HT-29 (cell line): ENCODE results near the gene SYDE1. TPM values are rescaled to one million over a fixed set of nuclear protein-coding genes. Genes with fewer than 3 reads are reported as not detected.

ENCODE experiments used
- DNase-seq: peaks from one replicate; pipeline ENCODE4 v3.0.0-alpha.2; 2015; ENCODE audit warnings: low spot score
- total RNA-seq: library from RNA; depleted of rRNA; stranded (reverse); fragments of >200 nt; shearing (Covaris generic); gene quantifications from 2 replicates; pipeline ENCODE4 v1.2.3, GENCODE V29; 2014

The SYDE1 gene
- total RNA-seq, 1 experiment from 2014 or later: not detected

GRCh38 chr19:15125232-15126067, 18.2 kb downstream of the SYDE1 start:
- peak; percentile 91 for DNase-seq

DNA sequence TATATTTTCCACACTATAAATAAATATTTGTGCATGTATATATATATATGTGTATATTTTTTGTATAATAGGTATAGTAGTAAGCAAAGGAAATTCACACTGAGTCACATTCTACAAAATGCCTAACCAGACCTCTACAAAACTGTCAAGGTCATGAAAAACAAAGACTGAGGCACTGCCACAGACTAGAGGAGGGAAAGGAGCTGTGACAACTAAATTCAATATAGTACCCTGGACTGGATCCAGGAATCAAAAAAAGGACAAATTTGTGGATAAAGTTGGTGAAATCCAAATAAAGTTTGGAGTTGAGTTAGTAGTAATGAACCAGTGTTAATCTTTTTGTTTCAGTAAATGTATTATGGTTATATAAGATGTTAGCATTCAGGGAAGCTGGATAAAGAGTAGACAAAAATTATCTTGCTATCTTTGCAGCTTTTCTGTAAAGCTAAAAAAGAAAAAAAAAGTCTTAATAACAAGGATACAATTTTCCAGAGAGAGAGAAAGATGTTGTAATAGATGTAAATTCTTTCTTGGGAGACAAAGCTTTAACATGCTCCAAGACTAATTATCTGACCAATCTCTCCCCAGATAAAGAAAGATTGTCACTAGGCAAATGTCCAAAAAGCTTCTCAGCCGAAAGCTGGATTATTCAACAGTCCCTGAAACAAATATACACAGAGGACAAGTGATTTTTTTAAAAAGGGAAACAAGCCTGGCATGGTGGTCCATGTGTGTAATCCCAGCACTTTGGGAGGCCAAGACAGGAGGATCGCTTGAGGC, 19.1 kb downstream of the SYDE1 start:
- no peak for DNase-seq

GRCh38 chr19:15128162-15128770, 21.1 kb downstream of the SYDE1 start:
- DNase-seq: no peak

DNA sequence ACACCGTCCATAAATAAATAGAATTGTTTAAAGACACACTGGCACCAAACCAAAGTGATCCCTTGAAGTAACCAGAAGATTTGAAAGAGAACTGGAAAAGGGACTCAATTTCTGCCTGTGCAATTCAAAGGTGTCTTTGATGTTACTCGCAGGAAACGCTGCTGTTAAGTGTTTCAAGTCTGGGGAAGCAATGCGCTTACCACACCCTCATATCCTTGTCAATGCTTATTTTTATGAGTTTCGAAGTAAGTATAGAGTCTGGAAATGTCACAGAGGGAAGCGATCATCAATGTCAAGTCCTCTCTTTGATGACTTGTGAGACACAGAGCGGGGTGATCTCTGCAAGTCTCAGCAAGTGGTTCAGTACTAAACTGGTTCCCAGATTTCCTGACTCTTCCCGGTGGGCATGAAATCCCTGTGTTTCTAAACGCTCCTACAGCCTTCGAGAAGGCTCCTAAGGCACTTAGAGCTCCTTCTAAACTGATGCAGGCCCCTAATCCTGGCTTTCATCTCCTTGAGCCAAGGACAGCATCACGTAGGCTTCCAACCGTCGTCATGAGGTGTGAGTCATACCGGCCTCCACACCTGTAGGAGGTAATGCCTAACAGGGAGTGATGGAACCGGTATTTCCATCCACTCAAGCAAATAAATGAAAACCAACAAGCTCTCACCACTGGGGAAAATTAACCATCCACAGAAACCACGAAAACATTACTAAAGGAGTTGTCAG, 22.8 kb downstream of the SYDE1 start:
- peak; percentile 47 for DNase-seq

- no peak for DNase-seq
Observed at GRCh38 chr19:15136234-15136954, 29.2 kb downstream of the SYDE1 start.

DNA sequence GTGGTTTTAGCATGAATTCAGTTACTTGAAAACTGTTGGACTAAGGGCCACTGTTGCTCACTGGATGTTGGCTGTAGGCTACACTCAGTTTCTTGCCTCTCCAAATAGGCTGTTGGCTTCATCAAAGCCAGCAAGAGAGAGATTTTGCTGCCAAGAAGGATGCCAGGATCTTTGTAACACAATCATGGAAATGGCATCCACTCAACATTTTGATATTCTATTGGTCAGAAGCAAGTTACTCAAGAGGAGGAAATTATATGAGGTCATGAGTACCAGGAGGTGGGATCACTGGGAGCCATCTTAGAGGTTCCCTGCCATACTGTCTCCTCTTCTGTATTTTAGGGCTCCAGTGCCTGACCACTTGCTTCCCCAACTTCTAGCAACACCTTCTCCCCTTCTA, 30.6 kb downstream of the SYDE1 start:
- DNase-seq: no peak

DNA sequence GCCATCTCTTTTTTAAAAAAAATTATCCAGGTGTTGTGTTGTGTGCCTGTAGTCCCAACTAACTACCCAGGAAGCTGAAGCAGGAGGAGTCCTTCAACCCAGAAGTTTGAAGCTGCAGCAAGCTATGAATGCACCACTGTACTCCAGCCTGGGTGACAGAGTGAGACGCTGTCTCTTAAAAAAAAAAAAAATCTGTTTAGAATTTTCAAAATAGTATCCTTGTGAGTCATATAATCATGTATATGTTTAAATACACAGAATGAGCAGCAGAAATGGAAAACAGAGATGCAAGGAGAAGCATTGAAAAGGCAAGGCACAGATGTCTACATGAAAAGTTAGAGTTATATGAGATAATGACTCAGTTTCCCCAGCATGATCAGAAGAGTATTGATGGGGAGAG, 31.2 kb downstream of the SYDE1 start:
- DNase-seq: no peak

DNA sequence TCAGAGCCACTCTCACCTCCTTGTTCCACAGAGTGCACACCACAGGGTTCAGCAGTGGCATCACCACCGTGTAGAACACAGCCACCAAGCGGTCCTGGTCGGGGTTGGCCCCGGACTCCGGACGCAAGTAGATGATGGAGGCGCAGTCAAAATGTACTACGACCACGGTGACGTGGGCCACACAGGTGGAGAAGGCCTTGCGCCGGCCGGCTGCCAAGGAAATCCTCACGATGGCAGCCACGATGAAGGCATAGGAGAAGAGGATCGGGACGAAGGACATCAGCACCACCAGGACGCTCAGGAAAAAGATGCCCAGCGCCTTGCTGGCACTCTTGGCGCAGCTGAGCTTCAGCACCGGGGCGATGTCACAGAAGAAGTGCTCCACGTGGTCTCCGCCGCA, 33.9 kb downstream of the SYDE1 start:
- no peak for DNase-seq

- no peak for DNase-seq
Observed at GRCh38 chr19:15142313-15142712, 35.1 kb downstream of the SYDE1 start.

- no peak for DNase-seq
Observed at GRCh38 chr19:15144046-15144646, 36.9 kb downstream of the SYDE1 start.

DNA sequence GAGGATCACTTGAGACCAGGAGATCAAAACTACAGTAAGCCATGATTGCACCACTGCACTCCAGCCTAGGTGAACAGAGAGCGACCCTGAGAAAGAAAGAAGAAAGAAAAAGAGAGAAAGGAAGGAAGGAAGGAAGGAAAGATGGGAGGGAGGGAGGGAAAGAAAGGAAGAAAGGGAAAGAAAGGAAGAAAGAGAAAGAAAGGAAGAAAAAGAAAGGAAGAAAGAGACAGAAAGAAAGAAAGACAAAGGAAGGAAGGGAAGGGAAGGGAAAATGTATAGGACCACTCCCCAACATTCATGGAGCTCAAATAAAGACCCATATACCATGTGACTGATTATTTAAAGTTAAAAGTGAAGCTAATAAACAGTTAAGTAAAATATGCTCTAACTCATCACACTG, 39.9 kb downstream of the SYDE1 start:
- no peak for DNase-seq

GRCh38 chr19:15149737-15150136, 42.5 kb downstream of the SYDE1 start:
- no peak for DNase-seq

DNA sequence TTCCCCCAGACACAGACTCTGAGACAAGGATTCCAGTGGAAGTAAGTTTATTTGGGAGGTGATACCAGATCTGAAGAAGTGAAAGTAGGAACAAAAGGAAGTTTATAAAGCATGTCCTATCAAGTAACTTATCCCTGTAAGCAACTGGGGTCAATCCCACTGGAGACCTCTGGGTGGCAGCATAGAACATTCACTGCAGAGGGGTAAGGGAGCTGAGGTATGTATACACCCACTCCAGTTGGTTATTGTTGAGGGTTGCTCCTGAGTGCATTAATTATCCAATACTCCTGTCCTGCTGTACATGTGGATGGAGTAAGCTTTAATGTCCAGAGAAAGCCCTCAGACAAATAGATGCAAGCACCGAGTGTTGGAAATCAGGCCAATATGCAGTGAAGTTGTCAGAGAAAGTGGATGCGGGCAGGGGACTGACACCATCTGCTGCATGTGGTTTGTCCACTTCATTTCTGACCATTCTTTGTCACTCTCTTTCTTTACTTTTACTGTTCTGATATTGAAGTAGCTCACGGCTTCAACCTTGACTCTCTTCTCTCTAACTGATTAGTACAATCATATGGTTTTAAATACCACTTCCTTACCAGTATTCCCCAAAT, 46.9 kb downstream of the SYDE1 start:
- peak; percentile 50 for DNase-seq

DNA sequence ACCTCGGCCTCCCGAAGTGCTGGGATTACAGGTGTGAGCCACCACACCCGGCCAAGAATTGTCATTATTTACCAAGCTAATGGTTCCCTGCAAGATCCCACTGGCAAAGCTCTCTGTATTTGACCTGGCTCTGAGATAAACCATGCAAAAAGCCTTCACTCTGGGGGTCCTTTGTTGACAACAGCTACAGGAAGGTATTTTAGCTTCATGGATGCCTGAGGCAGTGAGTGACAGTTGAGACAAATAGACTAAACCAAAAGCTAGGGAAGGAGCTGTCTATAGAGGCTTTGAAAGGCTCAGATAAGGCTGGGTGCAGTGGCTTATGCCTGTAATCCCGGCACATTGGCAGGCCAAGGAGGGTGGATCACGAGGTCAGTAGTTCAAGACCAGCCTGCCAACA, 48.1 kb downstream of the SYDE1 start:
- DNase-seq: no peak

- DNase-seq: no peak
Observed at GRCh38 chr19:15156391-15156790, 49.2 kb downstream of the SYDE1 start.

- no peak for DNase-seq
Observed at GRCh38 chr19:15159251-15159650, 52.0 kb downstream of the SYDE1 start.

- peak; percentile 39 for DNase-seq
Observed at GRCh38 chr19:15161028-15161984, 54.1 kb downstream of the SYDE1 start.
